Measurements from ENCODE around the gene MORN1.

DNA sequence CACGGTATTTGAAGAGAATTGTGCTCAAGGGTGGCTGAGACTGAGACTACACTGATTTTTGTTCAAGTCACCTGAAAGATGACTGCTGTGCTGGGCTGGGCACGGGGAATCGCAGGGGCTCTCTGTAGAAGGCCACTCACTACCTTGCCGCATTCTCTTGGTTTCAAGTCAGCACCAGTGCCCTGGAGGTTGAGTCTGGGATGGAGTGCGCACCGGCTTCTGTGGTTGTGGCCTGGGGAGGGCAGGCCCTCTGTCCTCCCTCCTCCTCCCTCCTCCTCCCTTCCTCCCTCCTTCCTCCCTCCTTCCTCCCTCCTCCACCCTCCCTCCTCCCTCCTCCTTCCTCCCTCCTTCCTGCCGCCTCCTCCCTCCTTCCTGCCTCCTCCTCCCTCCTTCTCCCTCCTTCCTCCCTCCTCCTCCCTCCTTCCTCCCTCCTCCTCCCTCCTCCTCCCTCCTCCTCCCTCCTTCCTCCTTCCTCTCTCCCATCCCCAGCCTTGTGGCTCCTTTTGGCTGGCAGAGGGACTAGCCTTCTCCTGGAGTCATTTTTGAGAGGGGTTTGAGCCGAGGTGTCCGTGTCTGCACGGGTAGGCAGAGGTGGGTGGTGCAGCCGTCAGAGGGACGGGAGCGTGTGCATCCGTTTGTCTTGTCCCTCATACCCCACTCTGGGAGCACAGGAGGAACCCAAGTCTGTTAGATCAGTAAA is 9.7 kb upstream of the MORN1 start:
- no peak for TF ChIP-seq POLR2A (IDR thresholded peaks at IDR 0.05; ENCODE audit: low read length)
- TF ChIP-seq GATA1 (IDR thresholded peaks at IDR 0.05; ENCODE audit: low read depth, low read length): no peak

All from erythroblast (primary cell).